NCI-H748 treated with DMSO at 0.1 percent for 48 hours (cell line): ENCODE data around the gene IL22RA2.
A peak's percentile ranks its signal among the peaks of the same experiment; 100 is the strongest.

Experiments used
- DNase-seq: peaks from one replicate; lab custom pipeline; 2025; lab: John Stamatoyannopoulos, UW

The IL22RA2 gene

GRCh38 chr6:137095093-137095492 lies 78.4 kb downstream of the IL22RA2 start:
- DNase-seq = no peak

GRCh38 chr6:137094411-137095008 lies 78.9 kb downstream of the IL22RA2 start:
- peak; percentile 77 for DNase-seq
